ENCODE results near the gene HINT1.

The HINT1 gene

GRCh38 chr5:131164191-131165118 is 601 bp downstream of the HINT1 start:
- 0 out of 2 replicates have a peak, but pooled peaks cover 2% of the 10 kb centered on the region for H4K20me1 ChIP-seq (ENCODE audit: insufficient read depth, low read length)
- TF ChIP-seq EZH2phosphoT487 (IDR thresholded peaks at IDR 0.05; ENCODE audit: low read length) (no peak), CTCF (IDR thresholded peaks at IDR 0.05; ENCODE audit: low read length) (no peak), EZH2 (optimal IDR thresholded peaks at IDR 0.05; ENCODE audit: low read depth, low read length) (no peak)
- peaks cover 16% of the 10 kb centered on the region for H3K36me3 ChIP-seq (replicated peaks; ENCODE audit: insufficient read depth, low read length)
- H3K4me1 ChIP-seq (ENCODE audit: low read length) = peaks cover 6% of the 10 kb centered on the region; the same call in 1 of the 2 replicates
- H3F3A ChIP-seq (ENCODE audit: insufficient read depth, low read length) = peaks cover 16% of the 10 kb centered on the region
- no peaks in the 10 kb centered on the region for H3K9me3 ChIP-seq (replicated peaks; ENCODE audit: insufficient read depth, low read length)
- peak overlapping the region; percentile 52 for H2AFZ ChIP-seq (ENCODE audit: low read length)
- peaks cover 54% of the 10 kb centered on the region for H3K79me2 ChIP-seq (ENCODE audit: low read length)
- H3K9me2 ChIP-seq (replicated peaks; ENCODE audit: insufficient read depth, low read length) = no peaks in the 10 kb centered on the region
- peak; percentile 75 for DNase-seq
- peak overlapping the region; percentile 74 for H3K27ac ChIP-seq (ENCODE audit: low read length)
- H3K27me3 ChIP-seq (replicated peaks; ENCODE audit: insufficient read depth, low read length) = no peaks in the 10 kb centered on the region
- H3K4me3 ChIP-seq (ENCODE audit: low read length) = peak overlapping the region; percentile 82
- H3K9ac ChIP-seq (ENCODE audit: low read length) = peak overlapping the region; percentile 77
- peak overlapping the region; percentile 89 for H3K4me2 ChIP-seq (ENCODE audit: low read depth, low read length)

- H2AFZ ChIP-seq (ENCODE audit: low read length) = no peak overlapping the region
Observed at GRCh38 chr5:131163276-131164119, 1.6 kb downstream of the HINT1 start.

More at GRCh38 chr5:131163276-131164119, 1.6 kb downstream of the HINT1 start:
- Histone ChIP-seq H3K4me2 (ENCODE audit: low read depth, low read length) (peak overlapping the region; percentile 52), H3K27me3 (replicated peaks; ENCODE audit: insufficient read depth, low read length) (no peaks in the 10 kb centered on the region), H3K27ac (ENCODE audit: low read length) (peak overlapping the region; percentile 74; the same call in 1 of the 2 replicates), H3K9me2 (replicated peaks; ENCODE audit: insufficient read depth, low read length) (no peaks in the 10 kb centered on the region), H3K4me1 (ENCODE audit: low read length) (peaks cover 6% of the 10 kb centered on the region; the same call in 1 of the 2 replicates), H3K36me3 (replicated peaks; ENCODE audit: insufficient read depth, low read length) (peaks cover 25% of the 10 kb centered on the region), H3K79me2 (ENCODE audit: low read length) (peaks cover 64% of the 10 kb centered on the region), H3K9me3 (replicated peaks; ENCODE audit: insufficient read depth, low read length) (no peaks in the 10 kb centered on the region), H3K9ac (ENCODE audit: low read length) (peak overlapping the region; percentile 77), H4K20me1 (ENCODE audit: insufficient read depth, low read length) (0 out of 2 replicates have a peak, but pooled peaks cover 2% of the 10 kb centered on the region), H3F3A (ENCODE audit: insufficient read depth, low read length) (peaks cover 16% of the 10 kb centered on the region), H3K4me3 (ENCODE audit: low read length) (peak overlapping the region; percentile 82)
- TF ChIP-seq CTCF (IDR thresholded peaks at IDR 0.05; ENCODE audit: low read length) (no peak), EZH2phosphoT487 (IDR thresholded peaks at IDR 0.05; ENCODE audit: low read length) (no peak), EZH2 (optimal IDR thresholded peaks at IDR 0.05; ENCODE audit: low read depth, low read length) (no peak)
- peak; percentile 65 for DNase-seq
